SH-SY5Y (cell line): Measurements from ENCODE around the gene ZSWIM3.

Experiments
- GATA2 ChIP-seq: IDR thresholded peaks from 2 replicates; pipeline ENCODE4 v1.6.1; 2011; ENCODE audit warnings: mild to moderate bottlenecking, low read depth, low read length
- GATA3 ChIP-seq: IDR thresholded peaks from 2 replicates; pipeline ENCODE4 v1.6.1; 2011; ENCODE audit warnings: low read depth, mild to moderate bottlenecking, low read length, moderate library complexity

GRCh38 chr20:45910670-45911485, 53.5 kb downstream of the ZSWIM3 start:
- TF ChIP-seq GATA2 (peak; percentile 47; the same call in 1 of the 2 replicates), GATA3 (no peak)
